HG03060 (cell line): ENCODE data around the gene JPH4.

Source experiments
- ATAC-seq: cut with Tn5 transposase; IDR thresholded peaks from one replicate; pipeline ENCODE4 v1.9.1; 2021; ENCODE audit warnings: low read depth, moderate number of reproducible peaks; ENCODE audit not compliant: unreplicated experiment

Gene JPH4

GRCh38 chr14:23582906-23583760 lies 4.5 kb upstream of the JPH4 start:
- ATAC-seq, result no peak

GRCh38 chr14:23580948-23581281 lies 2.3 kb upstream of the JPH4 start:
- no peak for ATAC-seq

GRCh38 chr14:23580152-23580926 lies 1.7 kb upstream of the JPH4 start:
- ATAC-seq, result no peak

- no peak for ATAC-seq
Measured at GRCh38 chr14:23579739-23580138, 1.1 kb upstream of the JPH4 start.

- no peak for ATAC-seq
Measured at GRCh38 chr14:23579311-23579630, 681 bp upstream of the JPH4 start.

- ATAC-seq, result no peak
Measured at GRCh38 chr14:23577710-23578392, 739 bp downstream of the JPH4 start.

GRCh38 chr14:23577004-23577681 lies 1.4 kb downstream of the JPH4 start:
- no peak for ATAC-seq

- no peak for ATAC-seq
Measured at GRCh38 chr14:23573384-23574015, 5.1 kb downstream of the JPH4 start.

- no peak for ATAC-seq
Measured at GRCh38 chr14:23572836-23573235, 5.8 kb downstream of the JPH4 start.

- no peak for ATAC-seq
Measured at GRCh38 chr14:23572524-23572828, 6.1 kb downstream of the JPH4 start.

GRCh38 chr14:23571701-23572523 lies 6.7 kb downstream of the JPH4 start:
- no peak for ATAC-seq

GRCh38 chr14:23570806-23571483 lies 7.6 kb downstream of the JPH4 start:
- ATAC-seq, result no peak

GRCh38 chr14:23569443-23570151 lies 9.0 kb downstream of the JPH4 start:
- ATAC-seq, result no peak

- ATAC-seq, result no peak
Measured at GRCh38 chr14:23568600-23569331, 9.8 kb downstream of the JPH4 start.

GRCh38 chr14:23568021-23568599 lies 10.5 kb downstream of the JPH4 start:
- ATAC-seq, result no peak

GRCh38 chr14:23567186-23568020 lies 11.2 kb downstream of the JPH4 start, which contains the start of gene AP1G2:
Gene AP1G2, minus strand, starts transcription at chr14:23567791. Its CDS starts 477 bp downstream, at chr14:23567314.
- ATAC-seq, result peak; percentile 39

GRCh38 chr14:23566778-23567185 lies 11.8 kb downstream of the JPH4 start:
- ATAC-seq, result peak; percentile 16
